Bronchial epithelial cell (primary cell): ENCODE measurements around the gene ACSL6. TPM values are rescaled to one million over a fixed set of nuclear protein-coding genes. Genes with fewer than 3 reads are reported as not detected.
A peak's percentile ranks its signal among the peaks of the same experiment; 100 is the strongest.

Source experiments
- DNase-seq: peaks from one replicate; pipeline ENCODE4 v3.0.0-alpha.2; 2010; ENCODE audit warnings: low read depth
- FAIRE-seq: peaks from 2 replicates; lab custom pipeline; 2011; peaks lifted over from hg19 to GRCh38; lab: Jason Lieb, UNC
- H3K27me3 ChIP-seq: 2 replicates; pipeline ENCODE4 v1.5.1; 2011; ENCODE audit warnings: low read length; ENCODE audit not compliant: control insufficient read depth, insufficient read depth
- H3K36me3 ChIP-seq: 2 replicates; pipeline ENCODE4 v1.5.1; 2011; ENCODE audit warnings: low read length; ENCODE audit not compliant: control insufficient read depth, insufficient read depth
- H3K4me3 ChIP-seq: 2 replicates; pipeline ENCODE4 v1.5.1; 2011; ENCODE audit warnings: mild to moderate bottlenecking, low read depth, low read length, control low read depth
- total RNA-seq: library from RNA; depleted of rRNA; stranded (reverse); fragments of >200 nt; gene quantifications from 2 replicates; pipeline ENCODE4 v1.2.1, GENCODE V29; 2014
- TF ChIP-seq, protein P1 (sequence below): IDR thresholded peaks from 2 replicates; pipeline ENCODE4 v1.5.1; 2011; ENCODE audit warnings: mild to moderate bottlenecking, moderate library complexity, low read length, control low read depth, inconsistent platforms; ENCODE audit not compliant: insufficient read depth, severe bottlenecking

The ACSL6 gene
- total RNA-seq, 1 donor from 2014 or later = 0.26 TPM

DNA sequence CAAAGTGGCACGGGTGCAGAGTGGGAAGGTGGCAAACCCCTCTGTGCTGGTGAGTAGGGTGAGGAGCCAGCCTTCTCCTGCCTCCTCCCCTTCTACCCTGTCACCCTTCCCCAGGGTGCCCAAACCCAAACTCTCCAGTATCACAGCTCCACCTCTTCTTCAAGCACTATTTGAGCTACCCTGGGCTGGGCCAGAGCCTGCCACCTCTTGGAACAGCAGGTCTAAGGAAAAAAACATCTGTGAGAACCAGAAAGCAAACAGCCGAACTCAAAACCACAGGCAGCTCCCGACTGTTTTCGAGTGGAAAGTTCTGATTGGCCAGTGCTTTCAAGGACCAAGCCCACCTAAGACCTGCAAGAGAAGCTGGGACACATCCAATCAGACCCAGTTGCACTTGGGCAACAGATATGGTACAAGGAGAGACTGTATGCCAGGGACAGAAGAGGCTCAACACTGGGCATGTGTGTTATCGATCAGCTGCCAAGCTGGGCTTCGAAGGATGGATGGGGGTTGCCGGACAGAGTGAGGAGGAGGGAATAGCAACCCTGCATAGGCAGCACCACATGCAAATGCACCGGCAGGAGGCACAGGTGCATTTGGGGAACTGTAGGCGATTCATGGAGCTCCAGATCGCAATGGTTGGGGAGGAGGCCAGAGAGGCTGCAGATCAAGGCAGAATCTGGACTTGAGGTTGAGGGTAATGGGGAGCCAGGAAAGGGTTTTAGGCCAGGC, 19.7 kb downstream of the ACSL6 start:
- Histone ChIP-seq H3K4me3 (no peak overlapping the region), H3K36me3 (no peaks in the 10 kb centered on the region), H3K27me3 (no peaks in the 10 kb centered on the region)
- FAIRE-seq (peak; percentile 86), DNase-seq (no peak)
- TF ChIP-seq, protein P1, sequence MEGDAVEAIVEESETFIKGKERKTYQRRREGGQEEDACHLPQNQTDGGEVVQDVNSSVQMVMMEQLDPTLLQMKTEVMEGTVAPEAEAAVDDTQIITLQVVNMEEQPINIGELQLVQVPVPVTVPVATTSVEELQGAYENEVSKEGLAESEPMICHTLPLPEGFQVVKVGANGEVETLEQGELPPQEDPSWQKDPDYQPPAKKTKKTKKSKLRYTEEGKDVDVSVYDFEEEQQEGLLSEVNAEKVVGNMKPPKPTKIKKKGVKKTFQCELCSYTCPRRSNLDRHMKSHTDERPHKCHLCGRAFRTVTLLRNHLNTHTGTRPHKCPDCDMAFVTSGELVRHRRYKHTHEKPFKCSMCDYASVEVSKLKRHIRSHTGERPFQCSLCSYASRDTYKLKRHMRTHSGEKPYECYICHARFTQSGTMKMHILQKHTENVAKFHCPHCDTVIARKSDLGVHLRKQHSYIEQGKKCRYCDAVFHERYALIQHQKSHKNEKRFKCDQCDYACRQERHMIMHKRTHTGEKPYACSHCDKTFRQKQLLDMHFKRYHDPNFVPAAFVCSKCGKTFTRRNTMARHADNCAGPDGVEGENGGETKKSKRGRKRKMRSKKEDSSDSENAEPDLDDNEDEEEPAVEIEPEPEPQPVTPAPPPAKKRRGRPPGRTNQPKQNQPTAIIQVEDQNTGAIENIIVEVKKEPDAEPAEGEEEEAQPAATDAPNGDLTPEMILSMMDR = no peak

DNA sequence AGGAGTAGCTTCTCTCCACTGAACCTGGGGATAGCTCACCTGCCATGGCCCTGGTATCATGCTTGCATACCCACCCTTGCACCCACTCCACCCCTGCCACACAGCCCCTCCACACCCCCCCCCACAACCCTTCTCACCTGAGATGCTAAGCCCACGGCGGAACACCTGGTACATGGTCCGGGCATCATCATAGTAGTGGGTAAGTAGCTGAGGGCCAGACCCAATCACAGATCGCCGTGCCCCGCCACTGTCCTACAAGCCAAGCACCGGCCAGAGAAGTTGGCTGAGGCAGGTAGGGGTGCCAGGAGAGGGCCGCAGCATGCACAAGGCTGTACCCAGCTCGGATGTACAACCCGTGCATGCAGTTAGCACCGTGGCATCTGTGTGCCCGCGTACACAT, 20.7 kb downstream of the ACSL6 start:
- DNase-seq (no peak), FAIRE-seq (no peak)
- H3K27me3 ChIP-seq = no peaks in the 10 kb centered on the region
- no peak overlapping the region for H3K4me3 ChIP-seq
- H3K36me3 ChIP-seq = no peaks in the 10 kb centered on the region
- TF ChIP-seq, protein P1 = no peak

DNA sequence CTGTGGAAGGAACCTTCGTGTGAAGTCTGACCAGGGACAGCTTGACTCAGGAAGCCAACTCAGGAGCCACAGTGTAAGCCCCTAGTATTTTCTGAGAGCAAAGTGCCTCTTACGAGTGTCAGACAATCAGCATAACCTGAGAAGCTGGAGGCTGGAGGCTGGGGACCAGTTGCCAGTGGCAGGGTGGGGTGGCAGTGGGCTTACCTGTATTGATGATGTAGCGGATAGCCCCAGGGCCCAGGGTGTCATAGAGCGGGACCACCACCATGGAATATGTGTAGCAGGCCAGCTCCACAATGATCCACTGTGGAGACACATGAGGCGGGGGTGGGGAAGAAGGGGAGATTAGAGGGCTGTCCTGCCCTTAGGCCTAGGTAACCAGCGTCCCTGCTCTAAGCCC, 22.9 kb downstream of the ACSL6 start:
- Histone ChIP-seq H3K4me3 (no peak overlapping the region), H3K36me3 (no peaks in the 10 kb centered on the region), H3K27me3 (no peaks in the 10 kb centered on the region)
- FAIRE-seq (no peak), DNase-seq (no peak)
- TF ChIP-seq, protein P1 = no peak

DNA sequence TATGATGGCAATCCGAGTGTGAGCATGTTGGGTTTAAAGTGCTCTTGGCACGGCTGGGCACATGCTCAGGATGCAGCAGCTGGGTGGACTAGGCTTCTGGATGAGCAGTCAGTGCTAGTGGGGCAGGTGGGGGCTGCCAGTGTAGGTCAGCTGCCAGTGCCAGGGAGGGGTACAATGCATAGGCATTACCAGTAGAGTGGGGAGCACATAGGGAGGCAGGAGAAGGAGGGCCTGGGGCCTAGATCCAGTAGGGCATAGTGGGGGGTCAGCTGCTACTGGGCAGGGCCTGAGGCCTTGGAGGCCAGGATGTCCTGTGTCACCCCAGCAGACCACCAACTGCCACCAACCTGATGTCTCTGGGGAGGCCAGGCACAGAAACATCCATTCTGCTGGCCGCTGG, 24.2 kb downstream of the ACSL6 start:
- FAIRE-seq = no peak
- no peaks in the 10 kb centered on the region for H3K36me3 ChIP-seq
- no peak for DNase-seq
- TF ChIP-seq, protein P1 = no peak
- no peak overlapping the region for H3K4me3 ChIP-seq
- no peaks in the 10 kb centered on the region for H3K27me3 ChIP-seq

DNA sequence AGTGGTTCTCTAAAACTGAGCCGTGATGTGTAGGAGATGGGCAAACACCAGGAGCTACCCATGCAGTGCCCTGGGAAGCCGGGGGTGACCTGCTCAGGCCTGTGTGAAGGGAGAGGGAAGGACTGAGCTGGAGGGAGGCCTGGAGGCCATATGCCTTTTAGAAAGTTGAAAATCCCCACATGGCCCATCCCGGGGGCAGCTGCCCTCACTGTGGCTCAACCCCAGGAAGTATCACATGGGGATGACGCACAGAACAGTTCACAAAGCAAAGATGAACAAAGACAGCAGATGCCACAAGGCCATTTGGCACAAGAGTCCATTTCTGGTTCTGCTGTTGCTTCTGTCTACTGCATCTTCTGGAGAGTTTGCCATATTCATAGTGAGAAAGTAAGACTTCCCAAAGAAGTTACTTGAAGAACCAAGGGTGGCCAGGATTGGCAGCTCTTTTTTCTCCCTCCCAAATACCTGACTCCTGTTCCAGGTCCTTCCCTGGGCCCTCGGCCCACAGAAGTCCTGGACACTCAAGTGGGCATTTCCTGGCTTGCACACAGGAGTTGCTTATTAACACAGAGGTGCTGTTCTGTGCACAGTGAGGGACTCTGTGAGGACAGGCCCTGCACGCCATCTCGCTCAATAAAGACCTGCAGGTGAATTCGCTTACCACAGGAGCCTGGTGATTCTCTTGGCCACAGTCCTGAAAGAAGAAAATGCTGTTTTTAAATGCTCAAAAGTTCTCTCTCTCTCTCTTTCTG, 25.1 kb downstream of the ACSL6 start:
- Histone ChIP-seq H3K36me3 (no peaks in the 10 kb centered on the region), H3K27me3 (no peaks in the 10 kb centered on the region), H3K4me3 (no peak overlapping the region)
- TF ChIP-seq, protein P1 = no peak
- FAIRE-seq = no peak
- no peak for DNase-seq
